Activated naive CD4-positive, alpha-beta T cell treated with anti-CD3 and anti-CD28 coated beads, Interleukin-2, amount 50 U/mL, for 16 hours (primary cell): ENCODE measurements around the gene SLC29A3.
"Not testable (repeated sequence)": the region's sequence is repeated elsewhere in the genome, so short reads cannot be mapped to it uniquely, and the experiment has no call there.

Experiments used
- DNase-seq: peaks from one replicate; pipeline ENCODE4 v3.0.0-alpha.2; 2020

Gene SLC29A3

GRCh38 chr10:71284544-71285179 lies 34.4 kb upstream of the SLC29A3 start:
- no peak for DNase-seq

GRCh38 chr10:71285180-71285545 lies 33.9 kb upstream of the SLC29A3 start:
- DNase-seq: peak; percentile 30

- no peak for DNase-seq
Measured at GRCh38 chr10:71285986-71286385, 33.1 kb upstream of the SLC29A3 start.

- no peak for DNase-seq
Measured at GRCh38 chr10:71286521-71287294, 32.4 kb upstream of the SLC29A3 start.

GRCh38 chr10:71287456-71287855 lies 31.6 kb upstream of the SLC29A3 start:
- no peak for DNase-seq

- no peak for DNase-seq
Measured at GRCh38 chr10:71288461-71288860, 30.6 kb upstream of the SLC29A3 start.

- no peak for DNase-seq
Measured at GRCh38 chr10:71289421-71290130, 29.5 kb upstream of the SLC29A3 start.

GRCh38 chr10:71290331-71290730 lies 28.7 kb upstream of the SLC29A3 start:
- no peak for DNase-seq

- DNase-seq: no peak
Measured at GRCh38 chr10:71290806-71291527, 28.1 kb upstream of the SLC29A3 start.

GRCh38 chr10:71291528-71291900 lies 27.5 kb upstream of the SLC29A3 start:
- DNase-seq: no peak

GRCh38 chr10:71292624-71293445 lies 26.2 kb upstream of the SLC29A3 start:
- DNase-seq: no peak

- DNase-seq: no peak
Measured at GRCh38 chr10:71293446-71294084, 25.5 kb upstream of the SLC29A3 start.

GRCh38 chr10:71294091-71294561 lies 24.9 kb upstream of the SLC29A3 start:
- DNase-seq: no peak

GRCh38 chr10:71294856-71295255 lies 24.2 kb upstream of the SLC29A3 start:
- DNase-seq: no peak

- DNase-seq: no peak
Measured at GRCh38 chr10:71295641-71296040, 23.4 kb upstream of the SLC29A3 start.

GRCh38 chr10:71296086-71296485 lies 23.0 kb upstream of the SLC29A3 start:
- no peak for DNase-seq

- DNase-seq: not testable (repeated sequence)
Measured at GRCh38 chr10:71296811-71297210, 22.2 kb upstream of the SLC29A3 start.

- no peak for DNase-seq
Measured at GRCh38 chr10:71297343-71297742, 21.7 kb upstream of the SLC29A3 start.

- DNase-seq: no peak
Measured at GRCh38 chr10:71299071-71299785, 19.8 kb upstream of the SLC29A3 start.

- no peak for DNase-seq
Measured at GRCh38 chr10:71300555-71301370, 18.3 kb upstream of the SLC29A3 start.
